ENCODE data around the gene MIGA1. TPM values are rescaled to one million over a fixed set of nuclear protein-coding genes. Genes with fewer than 3 reads are reported as not detected.

Gene MIGA1
- total and polyA plus RNA-seq, 4 donors: 14.9 to 47.0 (median 20.0) TPM

DNA sequence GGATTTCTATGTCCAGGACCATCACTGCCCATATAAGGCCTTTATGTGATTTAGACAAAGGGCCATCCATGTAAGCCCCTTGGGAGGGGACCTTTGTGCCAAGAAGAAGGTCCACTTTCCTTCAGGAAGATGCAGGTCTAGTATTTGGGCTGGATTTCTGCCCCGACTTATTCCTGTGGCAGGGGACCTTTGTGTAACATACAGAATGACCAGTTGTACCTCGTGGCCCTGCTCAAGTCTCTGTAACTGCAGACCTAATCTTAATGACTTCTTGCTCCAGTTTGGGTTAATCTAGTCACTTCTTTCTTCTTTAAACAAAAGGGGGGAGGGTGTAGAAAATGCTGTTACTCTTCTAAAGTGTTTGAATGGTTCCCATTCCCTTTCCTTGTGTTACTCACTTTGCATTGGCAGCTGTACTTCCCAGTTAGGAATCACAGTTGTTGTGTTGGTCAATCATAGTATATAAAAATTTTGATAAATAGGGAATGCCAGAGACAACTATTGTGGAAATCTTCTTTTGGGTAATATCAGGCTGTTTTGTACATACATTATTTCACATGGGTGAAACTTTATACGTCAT lies 54.2 kb downstream of the MIGA1 start:
- WGBS (ENCODE audit: insufficient coverage): 83% methylated on average over 2 of the region's 3 CpGs

DNA sequence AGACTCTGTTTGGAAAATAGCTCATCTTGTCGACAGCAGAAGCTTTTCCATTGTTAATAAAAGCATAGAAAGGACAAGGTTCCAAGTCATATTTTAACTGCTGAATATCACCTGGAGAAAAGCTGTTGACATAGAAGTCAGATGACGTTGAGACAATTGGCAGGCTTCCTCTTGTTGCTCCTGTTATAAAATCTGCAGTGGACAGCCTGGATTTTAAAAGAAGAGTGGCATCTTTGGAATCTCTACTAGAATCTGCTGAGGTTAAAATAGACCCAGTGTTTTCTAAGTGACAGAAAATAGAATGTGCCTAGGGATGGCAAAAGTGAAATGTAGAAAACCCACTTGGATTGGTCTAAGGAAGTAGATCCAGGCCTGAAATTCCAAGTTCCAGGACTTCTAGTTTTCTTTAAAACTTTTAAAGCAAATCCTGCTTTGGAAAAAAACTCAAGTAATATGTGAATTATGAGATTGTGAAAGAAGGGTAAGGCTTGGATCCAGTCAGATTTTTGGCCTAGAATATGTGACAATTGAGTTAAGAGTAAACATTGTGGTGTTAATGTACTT lies 55.4 kb downstream of the MIGA1 start:
- Histone ChIP-seq H3K4me3 (ENCODE audit: low read depth, low read length) (no peak overlapping the region), H3K36me3 (ENCODE audit: control insufficient read depth, insufficient read depth, low read length) (peaks cover 7% of the 10 kb centered on the region), H3K27me3 (ENCODE audit: control insufficient read depth, insufficient read depth, low read length) (no peaks in the 10 kb centered on the region), H3K27ac (ENCODE audit: low read depth, low read length) (peak overlapping the region; percentile 22), H3K9me3 (ENCODE audit: control insufficient read depth, insufficient read depth, low read length) (no peaks in the 10 kb centered on the region), H3K4me1 (ENCODE audit: control insufficient read depth, insufficient read depth, low read length) (peaks cover 4% of the 10 kb centered on the region)
- DNase-seq (ENCODE audit: low read depth in 4 of 6, low spot score in 6 of 6): peak in 1 of 6 donors; percentile 32
- WGBS (ENCODE audit: insufficient coverage): 50% methylated on average over 1 of the region's 2 CpGs

More for the DNA sequence above, 54.2 kb downstream of the MIGA1 start:
- Histone ChIP-seq H3K27me3 (ENCODE audit: control insufficient read depth, insufficient read depth, low read length) (no peaks in the 10 kb centered on the region), H3K9me3 (ENCODE audit: control insufficient read depth, insufficient read depth, low read length) (no peaks in the 10 kb centered on the region), H3K4me3 (ENCODE audit: low read depth, low read length) (no peak overlapping the region), H3K27ac (ENCODE audit: low read depth, low read length) (no peak overlapping the region), H3K4me1 (ENCODE audit: control insufficient read depth, insufficient read depth, low read length) (peaks cover 4% of the 10 kb centered on the region), H3K36me3 (ENCODE audit: control insufficient read depth, insufficient read depth, low read length) (peaks cover 2% of the 10 kb centered on the region)
- DNase-seq (ENCODE audit: low read depth in 4 of 6, low spot score in 6 of 6): no peak

DNA sequence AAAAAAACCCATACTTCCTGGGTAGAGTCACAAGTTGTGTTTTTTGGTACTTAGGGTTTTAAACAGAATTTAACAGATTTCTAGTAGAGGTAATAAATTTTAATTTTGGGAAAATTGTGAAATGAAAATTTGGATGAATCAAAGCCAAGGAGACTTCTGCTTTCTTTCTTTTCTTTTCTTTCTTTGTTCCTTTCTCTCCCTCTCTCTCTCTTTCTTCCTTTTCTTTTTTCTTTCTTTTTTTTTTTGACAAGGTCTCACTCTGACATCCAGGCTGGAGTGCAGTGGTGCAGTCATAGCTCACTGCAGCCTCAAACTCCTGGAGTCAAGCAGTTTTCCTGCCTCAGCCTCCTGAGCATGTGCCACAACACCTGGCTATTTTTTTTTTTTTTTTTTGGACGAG lies 62.1 kb downstream of the MIGA1 start:
- Histone ChIP-seq H3K27me3 (ENCODE audit: control insufficient read depth, insufficient read depth, low read length) (no peaks in the 10 kb centered on the region), H3K36me3 (ENCODE audit: control insufficient read depth, insufficient read depth, low read length) (peaks cover 8% of the 10 kb centered on the region), H3K4me3 (ENCODE audit: low read depth, low read length) (no peak overlapping the region), H3K27ac (ENCODE audit: low read depth, low read length) (no peak overlapping the region), H3K9me3 (ENCODE audit: control insufficient read depth, insufficient read depth, low read length) (no peaks in the 10 kb centered on the region), H3K4me1 (ENCODE audit: control insufficient read depth, insufficient read depth, low read length) (no peaks in the 10 kb centered on the region)
- no peak for DNase-seq (ENCODE audit: low read depth in 4 of 6, low spot score in 6 of 6)
- WGBS (ENCODE audit: insufficient coverage): no CpG with 5 or more reads among the region's 1 CpG

DNA sequence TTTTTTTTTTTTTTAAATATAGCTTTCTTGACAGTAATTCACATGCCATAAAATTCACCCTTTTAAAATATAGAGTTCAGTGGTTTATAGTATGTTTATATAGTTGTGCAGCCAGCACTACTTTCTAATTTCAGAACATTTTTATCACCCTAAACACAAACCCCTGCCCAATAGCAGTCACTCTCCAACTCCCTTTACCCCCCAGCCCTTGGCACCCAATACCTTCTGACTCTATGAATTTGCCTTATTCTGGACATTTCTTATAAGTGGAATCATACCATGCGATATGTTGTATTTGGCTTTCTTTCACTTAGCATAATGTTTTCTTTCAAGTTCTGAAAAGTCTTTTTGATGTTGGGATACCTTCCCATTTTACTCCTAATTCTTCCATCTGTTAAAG lies 66.5 kb downstream of the MIGA1 start:
- H3K27ac ChIP-seq (ENCODE audit: low read depth, low read length): no peak overlapping the region
- no peaks in the 10 kb centered on the region for H3K36me3 ChIP-seq (ENCODE audit: control insufficient read depth, insufficient read depth, low read length)
- H3K4me3 ChIP-seq (ENCODE audit: low read depth, low read length): no peak overlapping the region
- H3K4me1 ChIP-seq (ENCODE audit: control insufficient read depth, insufficient read depth, low read length): no peaks in the 10 kb centered on the region
- no peak for DNase-seq (ENCODE audit: low read depth in 4 of 6, low spot score in 6 of 6)
- H3K9me3 ChIP-seq (ENCODE audit: control insufficient read depth, insufficient read depth, low read length): no peaks in the 10 kb centered on the region
- no CpG with 5 or more reads among the region's 1 CpG for WGBS (ENCODE audit: insufficient coverage)
- no peaks in the 10 kb centered on the region for H3K27me3 ChIP-seq (ENCODE audit: control insufficient read depth, insufficient read depth, low read length)

DNA sequence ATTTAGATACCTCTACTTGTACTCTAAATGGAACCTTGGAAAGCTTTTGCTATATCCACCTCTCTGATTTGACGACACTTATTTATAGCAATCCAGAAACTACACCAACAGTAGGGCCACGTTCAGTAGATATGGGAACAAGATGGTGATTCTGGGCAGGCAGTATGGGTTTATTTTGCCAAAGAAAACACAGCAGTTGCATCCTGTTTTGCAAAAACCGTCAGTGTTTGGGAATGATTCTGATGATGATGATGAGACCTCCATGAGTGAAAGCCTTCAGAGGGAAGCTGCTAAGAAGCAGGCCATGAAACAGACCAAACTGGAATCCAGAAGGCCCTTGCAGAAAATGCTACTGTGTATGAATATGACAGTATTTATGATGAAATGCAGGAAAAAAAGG lies 67.5 kb downstream of the MIGA1 start:
- WGBS (ENCODE audit: insufficient coverage): 43% methylated on average over 1 of the region's 3 CpGs
- H3K4me1 ChIP-seq (ENCODE audit: control insufficient read depth, insufficient read depth, low read length): no peaks in the 10 kb centered on the region
- no peaks in the 10 kb centered on the region for H3K27me3 ChIP-seq (ENCODE audit: control insufficient read depth, insufficient read depth, low read length)
- no peak overlapping the region for H3K4me3 ChIP-seq (ENCODE audit: low read depth, low read length)
- DNase-seq (ENCODE audit: low read depth in 4 of 6, low spot score in 6 of 6): no peak
- no peaks in the 10 kb centered on the region for H3K9me3 ChIP-seq (ENCODE audit: control insufficient read depth, insufficient read depth, low read length)
- no peaks in the 10 kb centered on the region for H3K36me3 ChIP-seq (ENCODE audit: control insufficient read depth, insufficient read depth, low read length)
- H3K27ac ChIP-seq (ENCODE audit: low read depth, low read length): no peak overlapping the region

DNA sequence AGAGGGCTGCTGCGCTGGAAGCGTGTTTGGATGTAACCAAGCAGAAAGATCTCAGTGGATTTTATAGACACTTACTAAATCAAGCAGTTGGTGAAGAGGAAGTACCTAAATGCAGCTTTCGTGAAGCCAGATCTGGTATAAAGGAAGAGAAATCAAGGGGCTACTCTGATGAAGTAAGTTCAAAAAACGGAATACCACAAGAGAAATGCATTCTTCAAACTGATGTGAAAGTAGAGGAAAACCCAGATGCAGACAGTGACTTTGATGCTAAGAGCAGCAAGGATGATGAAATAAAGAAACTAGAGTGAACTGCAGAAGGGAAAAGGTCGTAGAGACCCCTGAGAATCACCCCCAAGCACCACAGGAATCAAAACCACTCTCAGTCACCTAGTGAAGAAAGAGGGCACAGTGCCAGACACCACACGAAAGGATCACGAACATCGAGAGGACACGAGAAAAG lies 68.2 kb downstream of the MIGA1 start:
- Histone ChIP-seq H3K36me3 (ENCODE audit: control insufficient read depth, insufficient read depth, low read length) (no peaks in the 10 kb centered on the region), H3K4me3 (ENCODE audit: low read depth, low read length) (no peak overlapping the region), H3K4me1 (ENCODE audit: control insufficient read depth, insufficient read depth, low read length) (no peaks in the 10 kb centered on the region), H3K27ac (ENCODE audit: low read depth, low read length) (no peak overlapping the region), H3K27me3 (ENCODE audit: control insufficient read depth, insufficient read depth, low read length) (no peaks in the 10 kb centered on the region), H3K9me3 (ENCODE audit: control insufficient read depth, insufficient read depth, low read length) (no peaks in the 10 kb centered on the region)
- 95% methylated on average over 5 of the region's 9 CpGs for WGBS (ENCODE audit: insufficient coverage)
- DNase-seq (ENCODE audit: low read depth in 4 of 6, low spot score in 6 of 6): no peak

DNA sequence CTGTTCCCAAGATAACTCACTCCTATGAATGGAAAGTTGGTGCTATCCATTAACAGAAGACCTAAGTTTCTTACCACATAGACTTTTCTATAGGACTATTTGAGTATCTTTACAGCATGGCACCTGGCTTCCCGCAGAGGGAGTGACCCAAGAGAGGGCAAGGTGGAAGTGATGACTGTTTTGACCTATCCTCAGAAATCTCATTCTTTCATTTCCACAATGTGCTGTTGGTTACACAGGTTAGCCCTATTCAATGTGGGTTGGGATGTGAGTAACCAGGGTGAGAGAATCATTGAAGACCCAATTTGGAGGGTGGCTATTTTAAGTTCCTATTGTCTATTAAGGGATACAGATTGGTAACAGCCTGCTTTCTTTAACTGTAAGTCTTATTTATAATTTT lies 70.6 kb downstream of the MIGA1 start:
- H3K27ac ChIP-seq (ENCODE audit: low read depth, low read length): no peak overlapping the region
- no peaks in the 10 kb centered on the region for H3K27me3 ChIP-seq (ENCODE audit: control insufficient read depth, insufficient read depth, low read length)
- H3K4me1 ChIP-seq (ENCODE audit: control insufficient read depth, insufficient read depth, low read length): no peaks in the 10 kb centered on the region
- no peak for DNase-seq (ENCODE audit: low read depth in 4 of 6, low spot score in 6 of 6)
- no peaks in the 10 kb centered on the region for H3K36me3 ChIP-seq (ENCODE audit: control insufficient read depth, insufficient read depth, low read length)
- peaks cover 2% of the 10 kb centered on the region for H3K9me3 ChIP-seq (ENCODE audit: control insufficient read depth, insufficient read depth, low read length)
- WGBS (ENCODE audit: insufficient coverage): no CpG with 5 or more reads among the region's 1 CpG
- no peak overlapping the region for H3K4me3 ChIP-seq (ENCODE audit: low read depth, low read length)

DNA sequence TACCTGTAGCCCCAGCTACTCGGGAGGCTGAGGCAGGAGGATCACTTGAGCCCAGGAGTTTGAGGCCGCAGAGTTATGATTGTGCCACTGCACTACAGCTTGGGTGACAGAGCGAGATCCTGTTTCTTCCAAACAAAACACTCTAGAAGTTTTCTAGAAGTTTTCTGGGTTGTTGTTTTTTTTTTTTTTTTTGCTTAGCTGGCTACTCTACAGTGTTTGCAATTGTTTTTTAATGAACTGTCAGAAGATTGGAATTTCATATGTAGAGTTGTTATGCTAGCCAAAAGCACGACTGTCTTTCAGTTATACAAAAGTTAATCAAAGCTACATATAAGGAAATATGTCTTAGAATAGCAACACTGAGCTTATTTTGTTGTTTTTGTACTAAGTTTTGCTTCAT lies 78.1 kb downstream of the MIGA1 start:
- WGBS (ENCODE audit: insufficient coverage): 100% methylated on average over 1 of the region's 4 CpGs
- Histone ChIP-seq H3K27ac (ENCODE audit: low read depth, low read length) (no peak overlapping the region), H3K36me3 (ENCODE audit: control insufficient read depth, insufficient read depth, low read length) (peaks cover 6% of the 10 kb centered on the region), H3K4me1 (ENCODE audit: control insufficient read depth, insufficient read depth, low read length) (no peaks in the 10 kb centered on the region), H3K27me3 (ENCODE audit: control insufficient read depth, insufficient read depth, low read length) (no peaks in the 10 kb centered on the region), H3K9me3 (ENCODE audit: control insufficient read depth, insufficient read depth, low read length) (peaks cover 6% of the 10 kb centered on the region), H3K4me3 (ENCODE audit: low read depth, low read length) (no peak overlapping the region)
- DNase-seq (ENCODE audit: low read depth in 4 of 6, low spot score in 6 of 6): no peak

DNA sequence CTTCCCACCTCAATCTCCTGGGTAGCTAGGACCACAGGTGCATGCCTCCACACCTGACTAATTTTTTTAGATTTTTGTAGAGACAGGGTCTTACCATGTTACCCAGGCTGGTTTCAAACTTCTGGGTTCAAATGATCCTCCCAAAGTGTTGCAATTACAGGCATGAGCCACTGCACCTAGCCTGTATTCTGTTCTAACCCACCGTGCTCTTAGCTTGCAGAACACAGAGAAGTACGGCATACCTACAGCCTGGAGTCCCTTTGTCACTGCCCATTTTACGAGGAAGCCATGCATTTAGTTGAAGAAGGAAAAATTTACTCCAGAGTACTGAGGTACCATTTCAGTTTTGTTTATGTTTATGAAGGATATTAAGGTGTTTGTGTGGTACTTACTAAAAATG lies 79.3 kb downstream of the MIGA1 start:
- Histone ChIP-seq H3K9me3 (ENCODE audit: control insufficient read depth, insufficient read depth, low read length) (peaks cover 6% of the 10 kb centered on the region), H3K27ac (ENCODE audit: low read depth, low read length) (no peak overlapping the region), H3K4me1 (ENCODE audit: control insufficient read depth, insufficient read depth, low read length) (no peaks in the 10 kb centered on the region), H3K27me3 (ENCODE audit: control insufficient read depth, insufficient read depth, low read length) (no peaks in the 10 kb centered on the region), H3K36me3 (ENCODE audit: control insufficient read depth, insufficient read depth, low read length) (peaks cover 7% of the 10 kb centered on the region), H3K4me3 (ENCODE audit: low read depth, low read length) (no peak overlapping the region)
- WGBS (ENCODE audit: insufficient coverage): 97% methylated on average over 3 of the region's 3 CpGs
- DNase-seq (ENCODE audit: low read depth in 4 of 6, low spot score in 6 of 6): no peak

DNA sequence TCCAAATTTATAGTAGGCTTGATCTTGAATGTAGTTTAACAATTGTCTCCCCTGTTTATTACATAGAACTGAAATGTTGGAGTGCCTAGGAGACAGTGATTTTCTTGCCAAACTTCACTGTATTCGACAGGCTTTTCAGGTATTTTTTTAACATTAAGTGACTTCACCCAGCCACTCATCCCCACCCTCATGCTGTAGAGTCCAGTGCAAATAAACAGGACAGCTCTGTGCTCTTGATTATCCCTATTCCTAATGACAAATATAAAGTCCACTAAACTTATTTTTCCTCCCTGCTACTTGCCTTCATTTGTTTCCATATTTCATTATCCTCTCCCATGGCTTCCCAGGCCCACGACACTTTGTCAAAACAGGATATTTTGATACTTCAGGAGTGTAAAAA lies 79.8 kb downstream of the MIGA1 start:
- Histone ChIP-seq H3K9me3 (ENCODE audit: control insufficient read depth, insufficient read depth, low read length) (peaks cover 6% of the 10 kb centered on the region), H3K4me1 (ENCODE audit: control insufficient read depth, insufficient read depth, low read length) (no peaks in the 10 kb centered on the region), H3K27ac (ENCODE audit: low read depth, low read length) (no peak overlapping the region), H3K36me3 (ENCODE audit: control insufficient read depth, insufficient read depth, low read length) (peaks cover 11% of the 10 kb centered on the region), H3K4me3 (ENCODE audit: low read depth, low read length) (no peak overlapping the region), H3K27me3 (ENCODE audit: control insufficient read depth, insufficient read depth, low read length) (no peaks in the 10 kb centered on the region)
- no peak for DNase-seq (ENCODE audit: low read depth in 4 of 6, low spot score in 6 of 6)
- WGBS (ENCODE audit: insufficient coverage): 50% methylated on average over 1 of the region's 2 CpGs
